ENCODE results near the gene CINP. TPM values are rescaled to one million over a fixed set of nuclear protein-coding genes. Genes with fewer than 3 reads are reported as not detected.
A peak's percentile ranks its signal among the peaks of the same experiment; 100 is the strongest.
"Not testable (repeated sequence)": the region's sequence is repeated elsewhere in the genome, so short reads cannot be mapped to it uniquely, and the experiment has no call there.

CINP gene
- total RNA-seq, 1 donor from 2014 or later: 34.4 TPM

DNA sequence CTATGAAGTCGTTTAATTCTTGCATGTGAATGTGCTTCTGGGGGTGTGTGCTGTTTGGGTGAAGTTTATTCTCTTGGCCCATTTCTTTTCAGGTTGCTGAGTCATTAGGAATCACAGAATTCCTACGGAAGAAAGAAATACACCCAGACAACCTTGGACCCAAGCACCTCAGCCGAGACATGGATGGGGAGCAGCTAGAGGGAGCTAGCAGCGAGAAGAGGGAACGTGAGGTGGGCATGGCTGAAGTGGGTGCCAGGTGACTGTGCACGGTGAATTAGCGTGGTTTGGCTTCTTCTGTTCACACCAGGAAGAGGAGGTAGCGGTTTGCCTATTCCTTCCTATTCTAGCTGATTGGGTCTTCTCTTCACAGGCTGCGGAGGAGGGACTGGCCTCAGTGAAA, 24.0 kb downstream of the CINP start:
- intact Hi-C loops (cut with DNase I): no loop called here
- H3K4me1 ChIP-seq: no peaks in the 10 kb centered on the region
- H3K4me3 ChIP-seq: no peak overlapping the region
- no peaks in the 10 kb centered on the region for H3K27me3 ChIP-seq
- no peaks in the 10 kb centered on the region for H3K9me3 ChIP-seq
- H3K36me3 ChIP-seq: peaks cover 56% of the 10 kb centered on the region
- peak; percentile 31 for DNase-seq
- ATAC-seq: no peak
- TF ChIP-seq, protein P1, sequence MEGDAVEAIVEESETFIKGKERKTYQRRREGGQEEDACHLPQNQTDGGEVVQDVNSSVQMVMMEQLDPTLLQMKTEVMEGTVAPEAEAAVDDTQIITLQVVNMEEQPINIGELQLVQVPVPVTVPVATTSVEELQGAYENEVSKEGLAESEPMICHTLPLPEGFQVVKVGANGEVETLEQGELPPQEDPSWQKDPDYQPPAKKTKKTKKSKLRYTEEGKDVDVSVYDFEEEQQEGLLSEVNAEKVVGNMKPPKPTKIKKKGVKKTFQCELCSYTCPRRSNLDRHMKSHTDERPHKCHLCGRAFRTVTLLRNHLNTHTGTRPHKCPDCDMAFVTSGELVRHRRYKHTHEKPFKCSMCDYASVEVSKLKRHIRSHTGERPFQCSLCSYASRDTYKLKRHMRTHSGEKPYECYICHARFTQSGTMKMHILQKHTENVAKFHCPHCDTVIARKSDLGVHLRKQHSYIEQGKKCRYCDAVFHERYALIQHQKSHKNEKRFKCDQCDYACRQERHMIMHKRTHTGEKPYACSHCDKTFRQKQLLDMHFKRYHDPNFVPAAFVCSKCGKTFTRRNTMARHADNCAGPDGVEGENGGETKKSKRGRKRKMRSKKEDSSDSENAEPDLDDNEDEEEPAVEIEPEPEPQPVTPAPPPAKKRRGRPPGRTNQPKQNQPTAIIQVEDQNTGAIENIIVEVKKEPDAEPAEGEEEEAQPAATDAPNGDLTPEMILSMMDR (IDR thresholded peaks at IDR 0.05): no peak
- no peak overlapping the region for H3K27ac ChIP-seq

DNA sequence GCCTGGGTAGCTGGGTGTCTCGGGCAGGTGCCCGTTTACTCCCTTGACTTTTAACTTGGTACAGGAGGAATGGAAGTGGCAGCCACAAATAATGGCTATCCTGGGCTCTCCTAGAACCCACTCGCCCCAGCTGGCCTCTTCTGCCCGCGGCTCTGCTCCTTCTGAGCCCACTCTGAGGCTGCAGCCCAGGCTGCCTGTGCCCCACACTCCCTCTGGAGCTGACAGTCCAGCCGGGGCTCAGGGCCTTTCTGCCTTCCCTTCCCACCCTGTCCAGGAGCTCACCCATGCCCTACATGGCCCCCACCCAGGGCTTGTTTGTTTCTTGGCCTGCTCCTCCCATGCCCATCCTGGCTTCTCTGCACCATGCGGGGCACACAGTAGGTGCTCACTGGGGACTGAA, 27.5 kb downstream of the CINP start:
- peak; percentile 25 for ATAC-seq
- H3K4me3 ChIP-seq: no peak overlapping the region

GRCh38 chr14:102333795-102334705, 28.6 kb downstream of the CINP start:
- intact Hi-C loops (cut with DNase I): no loop called here
- peaks cover 35% of the 10 kb centered on the region for H3K36me3 ChIP-seq

More for the DNA sequence above, 27.5 kb downstream of the CINP start:
- H3K36me3 ChIP-seq: peaks cover 37% of the 10 kb centered on the region
- DNase-seq: no peak
- H3K9me3 ChIP-seq: no peaks in the 10 kb centered on the region
- TF ChIP-seq, protein P1 (IDR thresholded peaks at IDR 0.05): no peak
- no peak overlapping the region for H3K27ac ChIP-seq
- H3K4me1 ChIP-seq: no peaks in the 10 kb centered on the region
- H3K27me3 ChIP-seq: no peaks in the 10 kb centered on the region
- intact Hi-C loops (cut with DNase I): no loop called here

DNA sequence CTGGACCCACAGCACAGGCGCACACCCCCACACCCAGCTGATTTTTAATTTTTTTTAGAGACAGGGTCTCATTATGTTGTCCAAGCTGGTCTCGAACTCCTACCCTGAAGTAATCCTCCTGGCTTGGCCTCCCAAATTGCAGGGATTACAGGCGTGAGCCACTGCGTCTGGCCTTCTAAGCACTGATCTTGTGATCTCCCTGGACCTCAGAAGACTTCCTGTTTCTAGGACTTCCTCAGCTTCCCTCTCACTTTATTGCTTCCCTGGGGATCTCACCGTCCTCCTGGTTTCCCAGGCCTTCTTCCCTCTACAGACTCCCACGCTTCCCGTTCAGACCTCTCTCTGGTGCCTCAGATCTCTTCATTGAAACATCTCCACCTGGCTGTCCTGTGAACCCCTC, 29.3 kb downstream of the CINP start:
- no peak overlapping the region for H3K4me3 ChIP-seq
- intact Hi-C loops (cut with DNase I): no loop called here
- no peaks in the 10 kb centered on the region for H3K9me3 ChIP-seq
- TF ChIP-seq, protein P1 (IDR thresholded peaks at IDR 0.05): no peak
- peaks cover 29% of the 10 kb centered on the region for H3K36me3 ChIP-seq
- H3K27ac ChIP-seq: no peak overlapping the region
- ATAC-seq (peak; percentile 73), DNase-seq (no peak)
- H3K4me1 ChIP-seq: no peaks in the 10 kb centered on the region
- no peaks in the 10 kb centered on the region for H3K27me3 ChIP-seq

More at GRCh38 chr14:102333795-102334705, 28.6 kb downstream of the CINP start:
- Histone ChIP-seq H3K9me3 (no peaks in the 10 kb centered on the region), H3K27me3 (no peaks in the 10 kb centered on the region), H3K4me3 (no peak overlapping the region), H3K4me1 (no peaks in the 10 kb centered on the region), H3K27ac (no peak overlapping the region)
- ATAC-seq (peak; percentile 50), DNase-seq (no peak)
- TF ChIP-seq, protein P1 (IDR thresholded peaks at IDR 0.05): no peak

DNA sequence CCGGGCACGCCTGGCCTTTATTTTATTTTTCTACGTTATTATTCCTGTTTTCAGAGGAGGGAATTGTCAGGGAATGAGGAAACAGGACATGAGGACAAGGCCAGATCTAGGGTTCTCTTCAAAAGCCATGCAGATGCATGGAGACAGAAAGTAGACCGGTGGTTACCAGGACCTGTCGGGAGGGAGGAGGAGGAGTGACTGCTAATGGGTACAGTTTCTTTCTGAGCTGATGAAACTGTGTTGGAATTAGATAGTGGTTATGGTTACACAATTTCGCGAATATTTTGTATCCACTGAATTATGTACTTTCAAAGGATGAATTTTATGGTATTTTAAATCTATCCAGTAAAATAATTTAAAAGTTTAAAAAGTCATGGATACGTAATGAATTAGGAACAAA, 31.9 kb downstream of the CINP start:
- intact Hi-C loops (cut with DNase I): no loop called here
- no peaks in the 10 kb centered on the region for H3K27me3 ChIP-seq
- DNase-seq: no peak

GRCh38 chr14:102329381-102329780, 33.3 kb downstream of the CINP start:
- H3K36me3 ChIP-seq: peaks cover 15% of the 10 kb centered on the region
- intact Hi-C loops (cut with DNase I); H3K9me3 ChIP-seq; H3K27ac ChIP-seq; ATAC-seq; H3K27me3 ChIP-seq; H3K4me1 ChIP-seq; H3K4me3 ChIP-seq; DNase-seq: not testable (repeated sequence)

More for the DNA sequence above, 31.9 kb downstream of the CINP start:
- Histone ChIP-seq H3K9me3 (no peaks in the 10 kb centered on the region), H3K4me3 (no peak overlapping the region), H3K36me3 (peaks cover 18% of the 10 kb centered on the region), H3K27ac (no peak overlapping the region), H3K4me1 (no peaks in the 10 kb centered on the region)
- no peak for ATAC-seq
- TF ChIP-seq, protein P1 (IDR thresholded peaks at IDR 0.05): no peak

Data from upper lobe of right lung (tissue), 1 donor.